Measurements from ENCODE around the gene AFF3.

DNA sequence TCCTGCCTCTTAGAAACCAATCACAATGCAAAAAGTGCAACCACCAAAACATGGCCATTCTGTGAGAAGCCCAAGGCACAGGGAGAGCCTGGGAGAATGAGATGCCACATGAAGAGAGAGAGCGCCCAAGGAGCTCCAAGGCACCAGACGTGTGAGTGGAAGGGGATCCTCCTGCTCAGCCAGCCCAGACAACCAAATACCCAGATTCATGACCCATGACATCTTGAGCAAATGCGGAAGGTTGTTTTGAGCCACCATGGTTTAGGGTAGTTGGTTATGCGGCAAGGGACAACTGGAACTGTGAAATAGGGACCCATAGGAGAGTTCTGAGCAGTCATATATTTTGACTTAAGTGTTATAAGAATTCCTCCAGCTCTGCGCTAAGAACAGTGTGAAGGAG lies 7.0 kb downstream of the AFF3 start:
- TF ChIP-seq, protein P1, sequence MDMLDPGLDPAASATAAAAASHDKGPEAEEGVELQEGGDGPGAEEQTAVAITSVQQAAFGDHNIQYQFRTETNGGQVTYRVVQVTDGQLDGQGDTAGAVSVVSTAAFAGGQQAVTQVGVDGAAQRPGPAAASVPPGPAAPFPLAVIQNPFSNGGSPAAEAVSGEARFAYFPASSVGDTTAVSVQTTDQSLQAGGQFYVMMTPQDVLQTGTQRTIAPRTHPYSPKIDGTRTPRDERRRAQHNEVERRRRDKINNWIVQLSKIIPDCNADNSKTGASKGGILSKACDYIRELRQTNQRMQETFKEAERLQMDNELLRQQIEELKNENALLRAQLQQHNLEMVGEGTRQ (IDR thresholded peaks at IDR 0.05; ENCODE audit: low read depth, low read length) = no peak
- TF ChIP-seq, protein P2, sequence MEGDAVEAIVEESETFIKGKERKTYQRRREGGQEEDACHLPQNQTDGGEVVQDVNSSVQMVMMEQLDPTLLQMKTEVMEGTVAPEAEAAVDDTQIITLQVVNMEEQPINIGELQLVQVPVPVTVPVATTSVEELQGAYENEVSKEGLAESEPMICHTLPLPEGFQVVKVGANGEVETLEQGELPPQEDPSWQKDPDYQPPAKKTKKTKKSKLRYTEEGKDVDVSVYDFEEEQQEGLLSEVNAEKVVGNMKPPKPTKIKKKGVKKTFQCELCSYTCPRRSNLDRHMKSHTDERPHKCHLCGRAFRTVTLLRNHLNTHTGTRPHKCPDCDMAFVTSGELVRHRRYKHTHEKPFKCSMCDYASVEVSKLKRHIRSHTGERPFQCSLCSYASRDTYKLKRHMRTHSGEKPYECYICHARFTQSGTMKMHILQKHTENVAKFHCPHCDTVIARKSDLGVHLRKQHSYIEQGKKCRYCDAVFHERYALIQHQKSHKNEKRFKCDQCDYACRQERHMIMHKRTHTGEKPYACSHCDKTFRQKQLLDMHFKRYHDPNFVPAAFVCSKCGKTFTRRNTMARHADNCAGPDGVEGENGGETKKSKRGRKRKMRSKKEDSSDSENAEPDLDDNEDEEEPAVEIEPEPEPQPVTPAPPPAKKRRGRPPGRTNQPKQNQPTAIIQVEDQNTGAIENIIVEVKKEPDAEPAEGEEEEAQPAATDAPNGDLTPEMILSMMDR (conservative IDR thresholded peaks at IDR 0.05; ENCODE audit: low read depth, low read length) = no peak
- no peak for TF ChIP-seq BHLHE40 (IDR thresholded peaks at IDR 0.05; ENCODE audit: low read depth, low read length)
- no peak for TF ChIP-seq CEBPB (IDR thresholded peaks at IDR 0.05; ENCODE audit: low read depth, low read length)
- TF ChIP-seq POLR2A (IDR thresholded peaks at IDR 0.05; ENCODE audit: low read depth, low read length) = no peak
- no peak for TF ChIP-seq MAZ (IDR thresholded peaks at IDR 0.05; ENCODE audit: borderline replicate concordance, low read depth, low read length)
- TF ChIP-seq RAD21 (IDR thresholded peaks at IDR 0.05; ENCODE audit: low read length) = no peak
- no peak for TF ChIP-seq RFX5 (IDR thresholded peaks at IDR 0.05; ENCODE audit: low read depth, low read length)
- TF ChIP-seq, protein P3, sequence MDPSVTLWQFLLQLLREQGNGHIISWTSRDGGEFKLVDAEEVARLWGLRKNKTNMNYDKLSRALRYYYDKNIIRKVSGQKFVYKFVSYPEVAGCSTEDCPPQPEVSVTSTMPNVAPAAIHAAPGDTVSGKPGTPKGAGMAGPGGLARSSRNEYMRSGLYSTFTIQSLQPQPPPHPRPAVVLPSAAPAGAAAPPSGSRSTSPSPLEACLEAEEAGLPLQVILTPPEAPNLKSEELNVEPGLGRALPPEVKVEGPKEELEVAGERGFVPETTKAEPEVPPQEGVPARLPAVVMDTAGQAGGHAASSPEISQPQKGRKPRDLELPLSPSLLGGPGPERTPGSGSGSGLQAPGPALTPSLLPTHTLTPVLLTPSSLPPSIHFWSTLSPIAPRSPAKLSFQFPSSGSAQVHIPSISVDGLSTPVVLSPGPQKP (IDR thresholded peaks at IDR 0.05; ENCODE audit: borderline replicate concordance, low read depth, low read length) = no peak
- TF ChIP-seq SMC3 (IDR thresholded peaks at IDR 0.05; ENCODE audit: low read depth, low read length) = no peak
- TF ChIP-seq MAFK (IDR thresholded peaks at IDR 0.05; ENCODE audit: low read depth, low read length) = no peak
- no peak for TF ChIP-seq FOS (IDR thresholded peaks at IDR 0.05; ENCODE audit: low read depth, low read length)
- TF ChIP-seq CHD1 (IDR thresholded peaks at IDR 0.05; ENCODE audit: low read depth, low read length) = no peak
- TF ChIP-seq MXI1 (IDR thresholded peaks at IDR 0.05; ENCODE audit: borderline replicate concordance, low read depth, low read length) = no peak

Measured in IMR-90 (cell line).